ENCODE results near the gene IL16. TPM values are rescaled to one million over a fixed set of nuclear protein-coding genes. Genes with fewer than 3 reads are reported as not detected.

The IL16 gene
- total RNA-seq, 1 donor: 89.8 TPM

DNA sequence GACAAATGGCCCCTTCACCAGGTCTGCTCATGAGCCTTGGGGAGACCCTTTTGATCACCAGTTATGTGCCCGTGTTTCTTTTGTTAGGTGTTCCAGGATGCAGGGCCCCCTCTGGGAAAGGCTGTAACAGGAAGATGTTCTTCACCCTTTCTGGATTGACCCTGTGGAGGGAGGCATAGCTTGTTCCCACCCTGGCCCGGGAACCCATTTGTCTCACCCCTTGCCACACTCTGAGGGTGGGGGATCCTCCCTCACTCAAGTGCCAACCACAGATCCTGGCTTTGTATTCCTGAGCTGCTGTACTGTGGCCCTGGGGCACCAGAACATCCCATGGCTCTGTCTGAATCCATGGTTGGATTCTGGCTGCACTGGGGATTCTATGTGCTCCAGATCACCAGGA, 18.9 kb downstream of the IL16 start:
- Histone ChIP-seq H3K4me3 (ENCODE audit: low read length) (no peak overlapping the region), H3K4me1 (ENCODE audit: insufficient read depth, low read length) (no peaks in the 10 kb centered on the region), H3K9me3 (ENCODE audit: low read depth, low read length) (peaks cover 11% of the 10 kb centered on the region), H3K27me3 (ENCODE audit: insufficient read depth, low read length) (no peaks in the 10 kb centered on the region)

GRCh38 chr15:81215983-81216382, 19.3 kb downstream of the IL16 start:
- H3K9me3 ChIP-seq (ENCODE audit: low read depth, low read length): peaks cover 11% of the 10 kb centered on the region
- H3K27me3 ChIP-seq (ENCODE audit: insufficient read depth, low read length): no peaks in the 10 kb centered on the region
- H3K4me1 ChIP-seq (ENCODE audit: insufficient read depth, low read length): no peaks in the 10 kb centered on the region
- no peak overlapping the region for H3K4me3 ChIP-seq (ENCODE audit: low read length)

DNA sequence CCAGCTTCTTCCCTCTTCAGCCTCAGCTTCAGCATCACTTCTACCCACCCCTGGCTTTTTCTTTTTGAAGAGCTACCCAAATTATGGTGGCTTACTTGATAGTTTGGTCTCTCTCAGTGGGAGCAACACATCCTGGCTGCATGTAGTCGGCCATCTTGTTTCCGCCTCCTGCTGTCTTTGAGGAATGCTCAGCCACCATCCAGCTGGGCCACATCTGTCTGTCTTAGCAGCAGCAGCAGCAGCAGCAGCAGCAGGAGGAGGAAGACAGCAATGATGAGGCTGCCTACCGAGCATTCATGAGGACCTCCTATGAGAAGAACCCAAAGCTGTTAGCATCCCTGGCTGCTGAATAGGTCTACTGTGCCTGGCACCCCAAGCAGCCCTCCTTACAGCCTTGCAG, 19.7 kb downstream of the IL16 start:
- Histone ChIP-seq H3K4me1 (ENCODE audit: insufficient read depth, low read length) (no peaks in the 10 kb centered on the region), H3K4me3 (ENCODE audit: low read length) (no peak overlapping the region), H3K27me3 (ENCODE audit: insufficient read depth, low read length) (no peaks in the 10 kb centered on the region), H3K9me3 (ENCODE audit: low read depth, low read length) (peaks cover 11% of the 10 kb centered on the region)

DNA sequence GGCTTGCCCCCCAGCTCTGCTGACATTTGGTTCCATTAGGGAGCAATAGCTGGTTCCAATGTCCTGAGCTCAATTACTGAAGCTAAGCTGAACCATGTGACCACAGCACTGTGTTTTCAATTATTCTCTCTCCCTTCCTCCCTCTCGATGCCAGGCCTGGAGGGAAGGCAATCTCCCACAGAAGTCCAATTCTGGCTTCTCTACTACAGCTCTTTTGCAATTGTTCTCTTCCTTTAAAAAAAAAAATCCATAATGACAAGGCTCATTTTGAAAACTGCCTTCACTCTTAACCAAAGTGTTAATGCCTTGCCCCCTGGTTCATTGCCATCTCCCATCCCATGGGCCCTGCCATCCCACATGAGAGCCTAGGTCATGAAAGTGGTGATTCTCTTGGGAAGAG, 24.8 kb downstream of the IL16 start:
- Histone ChIP-seq H3K4me1 (ENCODE audit: insufficient read depth, low read length) (no peaks in the 10 kb centered on the region), H3K4me3 (ENCODE audit: low read length) (no peak overlapping the region), H3K9me3 (ENCODE audit: low read depth, low read length) (no peaks in the 10 kb centered on the region), H3K27me3 (ENCODE audit: insufficient read depth, low read length) (no peaks in the 10 kb centered on the region)

DNA sequence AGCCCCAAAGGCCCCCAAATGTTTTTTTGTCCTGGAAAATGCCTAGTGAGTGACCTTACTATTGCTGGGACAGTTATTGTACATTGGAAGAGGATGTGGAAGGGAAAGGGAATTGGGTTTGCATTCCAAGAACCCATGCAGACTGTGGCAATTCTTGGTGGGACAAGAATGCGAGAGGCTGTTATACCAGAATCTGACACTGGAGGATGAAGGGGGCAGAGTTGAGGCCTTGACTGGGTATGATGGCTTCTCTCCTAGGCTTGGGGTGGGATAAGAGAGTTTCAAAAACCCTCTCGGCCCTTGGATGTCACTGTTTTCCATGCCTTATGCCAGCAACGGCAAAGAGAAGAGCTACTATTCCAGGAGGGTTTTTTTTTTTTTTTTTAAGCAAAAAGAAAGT, 25.3 kb downstream of the IL16 start:
- Histone ChIP-seq H3K4me1 (ENCODE audit: insufficient read depth, low read length) (no peaks in the 10 kb centered on the region), H3K4me3 (ENCODE audit: low read length) (no peak overlapping the region), H3K27me3 (ENCODE audit: insufficient read depth, low read length) (no peaks in the 10 kb centered on the region), H3K9me3 (ENCODE audit: low read depth, low read length) (no peaks in the 10 kb centered on the region)

- Histone ChIP-seq H3K4me3 (ENCODE audit: low read length) (no peak overlapping the region), H3K9me3 (ENCODE audit: low read depth, low read length) (no peaks in the 10 kb centered on the region), H3K27me3 (ENCODE audit: insufficient read depth, low read length) (no peaks in the 10 kb centered on the region), H3K4me1 (ENCODE audit: insufficient read depth, low read length) (no peaks in the 10 kb centered on the region)
Measured at GRCh38 chr15:81223346-81223971, 26.8 kb downstream of the IL16 start.

DNA sequence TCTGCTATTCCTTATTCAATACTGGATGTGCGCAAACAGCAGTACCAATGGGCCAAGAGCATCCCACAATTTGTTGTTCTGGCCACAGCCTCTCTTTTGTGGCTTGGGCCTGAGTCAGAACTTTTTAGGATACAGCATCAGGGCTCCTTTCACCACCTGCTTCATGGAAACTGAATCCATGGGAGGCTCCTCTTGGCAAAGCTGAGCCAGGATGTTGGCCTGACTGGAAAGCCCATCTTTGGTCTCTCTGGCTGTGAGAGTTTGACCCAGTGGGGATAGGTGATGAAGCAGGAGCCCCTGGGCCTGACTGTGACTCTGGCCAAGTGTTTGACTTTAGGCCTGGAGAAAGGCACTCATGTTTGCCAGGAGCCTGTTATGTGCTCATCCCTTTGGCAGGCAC, 27.6 kb downstream of the IL16 start:
- H3K9me3 ChIP-seq (ENCODE audit: low read depth, low read length): no peaks in the 10 kb centered on the region
- H3K4me1 ChIP-seq (ENCODE audit: insufficient read depth, low read length): no peaks in the 10 kb centered on the region
- no peak overlapping the region for H3K4me3 ChIP-seq (ENCODE audit: low read length)
- H3K27me3 ChIP-seq (ENCODE audit: insufficient read depth, low read length): no peaks in the 10 kb centered on the region

GRCh38 chr15:81225161-81225671, 28.5 kb downstream of the IL16 start:
- Histone ChIP-seq H3K9me3 (ENCODE audit: low read depth, low read length) (no peaks in the 10 kb centered on the region), H3K4me1 (ENCODE audit: insufficient read depth, low read length) (no peaks in the 10 kb centered on the region), H3K27me3 (ENCODE audit: insufficient read depth, low read length) (no peaks in the 10 kb centered on the region), H3K4me3 (ENCODE audit: low read length) (no peak overlapping the region)

GRCh38 chr15:81227716-81228115, 31.0 kb downstream of the IL16 start:
- Histone ChIP-seq H3K9me3 (ENCODE audit: low read depth, low read length) (no peaks in the 10 kb centered on the region), H3K27me3 (ENCODE audit: insufficient read depth, low read length) (no peaks in the 10 kb centered on the region), H3K4me1 (ENCODE audit: insufficient read depth, low read length) (no peaks in the 10 kb centered on the region), H3K4me3 (ENCODE audit: low read length) (no peak overlapping the region)

GRCh38 chr15:81229586-81229985, 32.9 kb downstream of the IL16 start:
- Histone ChIP-seq H3K27me3 (ENCODE audit: insufficient read depth, low read length) (no peaks in the 10 kb centered on the region), H3K4me1 (ENCODE audit: insufficient read depth, low read length) (no peaks in the 10 kb centered on the region), H3K4me3 (ENCODE audit: low read length) (no peak overlapping the region), H3K9me3 (ENCODE audit: low read depth, low read length) (no peaks in the 10 kb centered on the region)

DNA sequence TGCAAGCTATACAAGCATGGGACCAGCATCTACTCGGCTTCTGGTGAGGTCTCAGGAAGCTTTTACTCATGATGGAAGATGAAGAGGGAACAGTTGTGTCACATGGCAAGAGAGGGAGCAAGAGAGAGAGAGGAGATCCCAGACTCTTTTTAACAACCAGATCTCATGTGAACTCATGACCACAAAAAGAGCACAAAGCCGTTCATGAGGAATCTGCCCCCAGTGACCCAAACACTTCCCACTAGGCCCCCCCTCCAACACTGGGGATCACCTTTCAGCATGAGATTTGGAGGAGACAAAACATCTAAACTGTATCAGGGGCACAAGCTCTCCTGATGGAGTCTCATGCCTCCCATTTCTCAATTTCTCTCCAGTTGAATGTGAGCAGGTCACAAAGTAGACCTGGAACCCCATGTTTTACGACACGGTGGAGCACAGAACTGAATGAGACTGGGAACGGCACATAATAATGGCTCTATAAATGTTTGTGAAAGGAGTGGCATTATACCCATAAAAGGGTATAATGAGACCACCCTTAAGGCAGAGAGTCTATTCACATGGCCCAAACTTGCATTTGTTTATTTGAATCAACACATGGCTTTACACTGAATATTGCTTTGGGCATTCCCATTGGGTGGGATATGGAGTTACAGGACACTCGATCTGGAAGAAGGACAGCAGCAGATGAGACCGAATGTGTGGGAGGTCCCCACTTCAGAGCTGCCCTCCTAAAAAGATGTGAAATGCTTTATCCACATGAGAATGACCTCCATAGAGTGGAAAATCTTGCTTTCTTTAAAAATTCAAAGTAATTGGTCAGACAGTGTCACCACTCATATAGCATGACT, 38.8 kb downstream of the IL16 start:
- H3K27me3 ChIP-seq (ENCODE audit: insufficient read depth, low read length): no peaks in the 10 kb centered on the region
- H3K4me1 ChIP-seq (ENCODE audit: insufficient read depth, low read length): no peaks in the 10 kb centered on the region
- no peak overlapping the region for H3K4me3 ChIP-seq (ENCODE audit: low read length)
- no peaks in the 10 kb centered on the region for H3K9me3 ChIP-seq (ENCODE audit: low read depth, low read length)

- Histone ChIP-seq H3K4me3 (ENCODE audit: low read length) (no peak overlapping the region), H3K9me3 (ENCODE audit: low read depth, low read length) (peaks cover 24% of the 10 kb centered on the region), H3K4me1 (ENCODE audit: insufficient read depth, low read length) (no peaks in the 10 kb centered on the region), H3K27me3 (ENCODE audit: insufficient read depth, low read length) (no peaks in the 10 kb centered on the region)
Measured at GRCh38 chr15:81239190-81239589, 42.5 kb downstream of the IL16 start.

GRCh38 chr15:81242778-81243177, 46.1 kb downstream of the IL16 start:
- H3K4me1 ChIP-seq (ENCODE audit: insufficient read depth, low read length): no peaks in the 10 kb centered on the region

DNA sequence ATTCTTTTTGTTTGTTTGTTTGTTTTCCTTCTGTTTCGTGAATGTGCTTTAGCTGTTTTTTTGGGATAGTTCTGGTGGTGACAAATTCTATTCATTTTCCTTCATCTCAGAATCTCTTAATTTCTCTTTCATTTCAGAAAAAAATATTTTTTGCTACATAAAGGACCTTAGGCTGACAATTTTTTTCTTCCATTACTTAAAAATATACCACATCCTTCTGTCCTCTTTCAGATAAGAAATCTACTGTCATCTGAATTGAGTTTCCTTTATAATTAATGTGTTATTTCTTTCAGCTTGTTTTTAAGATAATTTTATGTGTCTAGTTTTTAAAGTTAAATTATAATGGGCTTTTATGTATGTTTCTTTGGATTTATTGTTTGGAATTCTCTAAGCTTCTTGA, 47.6 kb downstream of the IL16 start:
- Histone ChIP-seq H3K4me1 (ENCODE audit: insufficient read depth, low read length) (no peaks in the 10 kb centered on the region), H3K9me3 (ENCODE audit: low read depth, low read length) (peaks cover 26% of the 10 kb centered on the region), H3K27me3 (ENCODE audit: insufficient read depth, low read length) (no peaks in the 10 kb centered on the region), H3K4me3 (ENCODE audit: low read length) (no peak overlapping the region)

More at GRCh38 chr15:81242778-81243177, 46.1 kb downstream of the IL16 start:
- Histone ChIP-seq H3K9me3 (ENCODE audit: low read depth, low read length) (peaks cover 26% of the 10 kb centered on the region), H3K27me3 (ENCODE audit: insufficient read depth, low read length) (no peaks in the 10 kb centered on the region), H3K4me3 (ENCODE audit: low read length) (no peak overlapping the region)

- no peak overlapping the region for H3K4me3 ChIP-seq (ENCODE audit: low read length)
- H3K27me3 ChIP-seq (ENCODE audit: insufficient read depth, low read length): peaks cover 5% of the 10 kb centered on the region
- no peaks in the 10 kb centered on the region for H3K4me1 ChIP-seq (ENCODE audit: insufficient read depth, low read length)
- no peaks in the 10 kb centered on the region for H3K9me3 ChIP-seq (ENCODE audit: low read depth, low read length)
Measured at GRCh38 chr15:81253846-81254245, 57.2 kb downstream of the IL16 start.
